HFFc6 (cell line): Measurements from ENCODE around the gene UNC13D. TPM values are rescaled to one million over a fixed set of nuclear protein-coding genes. Genes with fewer than 3 reads are reported as not detected.
"Not testable (repeated sequence)": the region's sequence is repeated elsewhere in the genome, so short reads cannot be mapped to it uniquely, and the experiment has no call there.

Experiments used
- DNase-seq: peaks from one replicate; pipeline ENCODE4 v3.0.0-alpha.2; 2018
- H3K27ac Mint-ChIP-seq: 2 replicates; pipeline ENCODE4 v1.8.0; 2020; ENCODE audit warnings: mild to moderate bottlenecking, mixed read lengths
- H3K27me3 Mint-ChIP-seq: 2 replicates; pipeline ENCODE4 v1.8.0; 2021; ENCODE audit warnings: mild to moderate bottlenecking, moderate library complexity, mixed read lengths; ENCODE audit not compliant: insufficient read depth
- H3K36me3 Mint-ChIP-seq: 2 replicates; pipeline ENCODE4 v1.8.0; 2021; ENCODE audit warnings: low read depth, mixed read lengths
- H3K4me1 Mint-ChIP-seq: 2 replicates; pipeline ENCODE4 v1.8.0; 2020; ENCODE audit warnings: low read depth, mixed read lengths
- H3K4me3 Mint-ChIP-seq: 2 replicates; pipeline ENCODE4 v1.8.0; 2020; ENCODE audit warnings: mild to moderate bottlenecking, moderate library complexity, mixed read lengths
- H3K9me3 Mint-ChIP-seq: 2 replicates; pipeline ENCODE4 v1.8.0; 2020; ENCODE audit warnings: mild to moderate bottlenecking, mixed read lengths
- CTCF ChIP-seq: fragments of 200-600 bp; sonication (generic); IDR thresholded peaks from 2 replicates; pipeline ENCODE4 v1.5.0; 2021; ENCODE audit warnings: antibody characterized with exemption, mild to moderate bottlenecking
- total RNA-seq, 6 experiments: library from RNA; stranded (reverse); fragmentation: NEBNext Ultra II Directional; extraction: Animal tissue kit (Norgen Biotek cat#: 25700); gene quantifications; 2 replicates in 1 of 6; 3 replicates in 5 of 6; pipeline ENCODE4 v1.2.3, GENCODE V29; 2021

UNC13D gene
- total RNA-seq, 6 experiments from 2014 or later, result 0.17 to 0.78 (median 0.24) TPM

DNA sequence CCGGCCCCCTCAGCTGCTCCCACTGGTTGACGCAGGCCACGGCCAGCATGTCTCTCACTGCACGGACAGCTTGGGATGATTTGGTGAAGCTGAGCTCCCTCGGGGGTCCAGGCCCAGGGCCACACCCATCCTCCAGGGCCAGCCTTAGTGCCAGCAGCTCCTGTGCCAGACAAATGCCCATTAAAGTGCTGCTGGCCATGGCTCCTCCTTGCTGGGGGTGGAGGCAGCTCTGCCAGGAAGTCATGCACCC, 31.7 kb upstream of the UNC13D start:
- H3K36me3 Mint-ChIP-seq, result no peaks in the 10 kb centered on the region
- peaks cover 25% of the 10 kb centered on the region for H3K4me1 Mint-ChIP-seq
- peaks cover 2% of the 10 kb centered on the region; the same call in 1 of the 2 replicates for H3K27me3 Mint-ChIP-seq
- no peaks in the 10 kb centered on the region for H3K9me3 Mint-ChIP-seq
- DNase-seq, result no peak
- TF ChIP-seq CTCF, result no peak
- no peak overlapping the region for H3K4me3 Mint-ChIP-seq
- H3K27ac Mint-ChIP-seq, result no peak overlapping the region

DNA sequence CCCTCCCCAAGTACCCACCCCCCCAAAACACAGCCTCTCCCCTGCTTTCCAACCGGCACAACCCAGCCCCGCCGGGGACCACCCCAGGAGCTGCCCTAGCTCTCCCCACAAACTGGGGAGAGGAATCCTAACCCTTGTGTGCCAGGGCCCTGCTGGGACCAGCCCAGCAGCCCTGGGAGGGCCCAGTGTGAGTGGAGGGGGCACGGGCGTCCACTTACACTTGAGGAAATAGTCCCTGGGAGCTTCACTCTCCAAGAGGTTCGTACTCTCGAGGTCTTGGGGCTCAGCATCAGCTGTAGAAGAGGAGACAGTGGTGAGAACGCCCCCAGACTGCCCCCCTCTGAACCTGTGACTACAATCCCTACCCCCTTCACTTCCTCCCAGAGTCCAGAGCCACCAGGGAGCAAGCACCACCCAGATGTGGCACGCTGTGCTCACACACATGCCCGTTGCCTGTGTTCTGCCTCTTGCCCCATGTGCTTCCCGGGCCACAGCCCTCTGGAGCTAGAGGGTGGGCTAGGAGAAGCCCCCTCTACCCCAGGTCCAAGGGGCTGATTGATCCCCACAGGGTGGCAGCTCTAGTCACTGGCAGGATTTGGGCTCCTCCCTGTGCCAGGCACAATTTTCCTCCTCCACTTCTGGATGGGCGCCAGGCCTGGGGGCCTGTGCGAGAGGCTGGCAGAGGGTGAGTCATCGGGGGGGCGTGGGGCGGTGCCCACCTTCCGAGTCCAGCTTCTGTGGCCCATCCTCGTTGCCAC, 31.2 kb upstream of the UNC13D start:
- Mint-ChIP-seq H3K4me3 (no peak overlapping the region), H3K27ac (no peak overlapping the region), H3K36me3 (no peaks in the 10 kb centered on the region), H3K9me3 (no peaks in the 10 kb centered on the region), H3K4me1 (peaks cover 25% of the 10 kb centered on the region), H3K27me3 (peaks cover 2% of the 10 kb centered on the region; the same call in 1 of the 2 replicates)
- no peak for DNase-seq
- no peak for TF ChIP-seq CTCF

DNA sequence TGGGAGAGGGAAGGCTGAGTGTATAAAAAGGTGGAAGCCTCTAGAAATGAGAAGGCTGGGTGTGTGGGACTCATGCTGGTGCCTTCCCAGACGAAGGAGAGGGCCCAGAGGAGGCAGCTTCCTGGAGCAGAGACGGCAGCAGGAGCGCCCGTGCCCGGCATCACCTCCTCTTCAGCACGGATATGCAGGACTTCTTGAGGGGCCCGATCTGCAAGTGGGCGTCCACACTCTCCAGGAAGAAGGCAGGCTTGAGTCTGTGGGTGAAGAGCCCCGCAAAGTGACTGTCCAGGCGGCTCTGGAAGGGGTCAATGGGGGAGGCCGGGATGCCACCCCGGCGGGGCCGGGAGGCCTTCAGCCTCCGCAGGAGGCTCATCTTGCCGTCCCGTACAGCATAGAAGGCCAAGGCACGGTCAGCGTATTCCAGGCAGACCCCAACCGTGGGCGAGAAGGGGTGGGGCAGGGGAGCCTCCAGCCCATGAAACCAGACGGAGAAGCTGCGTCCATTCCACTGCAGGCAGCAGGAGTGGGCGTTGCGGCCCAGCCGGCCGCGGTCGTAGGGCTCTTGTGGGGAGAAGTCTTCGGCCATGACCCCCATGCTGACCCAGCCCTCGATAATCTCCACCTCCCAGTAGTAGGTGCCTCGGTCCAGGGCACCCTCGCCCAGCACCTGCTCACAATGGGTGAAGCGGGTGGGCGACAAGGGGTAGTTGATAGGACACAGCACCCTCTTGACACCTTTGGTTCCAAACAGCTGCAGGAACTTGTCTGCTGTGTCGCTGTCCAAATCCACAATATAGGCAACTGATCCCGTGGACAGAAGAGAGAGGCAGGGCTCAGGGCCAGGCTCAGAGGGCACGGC, 30.3 kb upstream of the UNC13D start:
- H3K36me3 Mint-ChIP-seq, result no peaks in the 10 kb centered on the region
- no peak for TF ChIP-seq CTCF
- no peak overlapping the region for H3K27ac Mint-ChIP-seq
- no peak overlapping the region for H3K4me3 Mint-ChIP-seq
- no peak for DNase-seq
- H3K27me3 Mint-ChIP-seq, result no peaks in the 10 kb centered on the region; the same call in 1 of the 2 replicates
- H3K9me3 Mint-ChIP-seq, result no peaks in the 10 kb centered on the region
- peaks cover 27% of the 10 kb centered on the region for H3K4me1 Mint-ChIP-seq

DNA sequence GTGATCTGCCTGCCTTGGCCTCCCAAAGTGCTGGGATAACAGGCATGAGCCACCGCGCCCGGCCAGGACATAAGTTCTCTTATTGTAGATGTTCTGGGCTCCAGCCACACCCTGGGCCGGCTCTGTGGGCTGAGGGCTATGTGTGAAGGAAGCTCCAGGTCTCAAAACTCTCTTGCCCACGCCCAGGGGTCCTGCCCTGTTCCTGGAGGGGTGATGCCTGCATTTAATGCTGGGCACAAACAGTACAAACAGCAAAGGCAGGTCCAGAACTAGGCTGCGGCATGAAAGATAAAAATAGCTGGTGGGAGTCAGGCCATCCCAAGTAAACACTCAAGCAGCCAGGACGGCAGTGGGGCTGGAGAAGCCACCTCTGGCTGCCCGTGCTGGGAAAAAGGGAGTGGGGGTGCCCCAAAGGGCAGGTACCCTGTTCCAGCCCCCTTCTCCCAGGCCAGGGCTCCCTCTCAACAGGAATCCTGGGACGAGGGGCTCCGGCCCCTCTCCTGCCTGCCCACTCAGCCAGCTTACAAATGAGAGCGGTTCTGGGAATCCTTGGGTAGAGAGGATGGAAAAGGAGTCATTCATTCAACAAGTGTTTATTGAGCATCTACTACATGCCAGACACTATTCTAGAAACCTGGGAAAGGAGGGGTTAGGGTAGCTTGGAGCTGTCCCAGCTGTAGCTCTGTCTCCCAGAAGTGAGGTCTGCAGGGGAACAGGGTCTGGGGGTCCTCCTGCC, 29.6 kb upstream of the UNC13D start:
- DNase-seq, result no peak
- no peak for TF ChIP-seq CTCF
- H3K27ac Mint-ChIP-seq, result no peak overlapping the region; the same call in 1 of the 2 replicates
- H3K4me1 Mint-ChIP-seq, result peaks cover 35% of the 10 kb centered on the region
- H3K27me3 Mint-ChIP-seq, result no peaks in the 10 kb centered on the region; the same call in 1 of the 2 replicates
- H3K9me3 Mint-ChIP-seq, result no peaks in the 10 kb centered on the region
- H3K36me3 Mint-ChIP-seq, result no peaks in the 10 kb centered on the region
- H3K4me3 Mint-ChIP-seq, result no peak overlapping the region

- Mint-ChIP-seq H3K9me3 (no peaks in the 10 kb centered on the region), H3K4me3 (no peak overlapping the region), H3K27ac (peak overlapping the region; percentile 93), H3K27me3 (no peaks in the 10 kb centered on the region; the same call in 1 of the 2 replicates), H3K36me3 (no peaks in the 10 kb centered on the region), H3K4me1 (peaks cover 35% of the 10 kb centered on the region)
- peak; percentile 73 for DNase-seq
- TF ChIP-seq CTCF, result no peak
These were observed 28.5 kb upstream of the UNC13D start for GRCh38 chr17:75872434-75873351.

DNA sequence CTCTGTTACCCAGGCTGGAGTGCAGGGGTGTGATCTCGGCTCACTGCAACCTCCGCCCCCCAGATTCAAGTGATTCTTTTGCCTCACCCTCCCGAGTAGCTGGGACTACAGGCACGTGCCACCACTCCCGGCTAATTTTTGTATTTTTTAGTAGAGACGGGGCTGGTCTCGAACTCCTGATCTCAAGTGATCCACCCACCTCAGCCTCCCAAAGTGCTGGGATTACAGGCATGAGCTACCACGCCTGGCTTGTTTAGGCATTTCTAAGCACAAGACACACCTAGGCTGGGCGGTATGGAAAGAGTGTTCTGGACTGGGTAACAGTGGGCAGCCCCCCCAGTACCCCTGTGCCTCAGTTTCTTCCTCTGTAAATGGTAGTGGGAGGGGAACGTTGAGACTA, 26.0 kb upstream of the UNC13D start:
- Mint-ChIP-seq H3K27ac (peak overlapping the region; percentile 88; the same call in 1 of the 2 replicates), H3K4me1 (peaks cover 21% of the 10 kb centered on the region)
- not testable (repeated sequence) for H3K9me3 Mint-ChIP-seq, DNase-seq, H3K36me3 Mint-ChIP-seq, H3K27me3 Mint-ChIP-seq, H3K4me3 Mint-ChIP-seq
